ENCODE results near the gene SPINK4.

- no peak for TF ChIP-seq CTCF (IDR thresholded peaks at IDR 0.05)
- no peak for TF ChIP-seq POLR2A (IDR thresholded peaks at IDR 0.05)
Observed at GRCh38 chr9:33198165-33198564, 41.8 kb upstream of the SPINK4 start.
